WTC11 (cell line): ENCODE results near the gene RPRD2. TPM values are rescaled to one million over a fixed set of nuclear protein-coding genes. Genes with fewer than 3 reads are reported as not detected.

ENCODE experiments used
- ATAC-seq: fragments of 200-7000 bp; cut with Tn5 transposase; 2 replicates; pipeline ENCODE4 v1.10.0; 2021; ENCODE audit warnings: mild to moderate bottlenecking, moderate library complexity
- CTCF ChIA-PET: fragments of 300-600 bp; sonication (Branson Sonifier 250); formaldehyde crosslinking; loops from one replicate; lab custom pipeline; 2021; ENCODE audit warnings: antibody characterized with exemption; lab: Charles Lee
- POLR2A ChIA-PET: fragments of 350-600 bp; sonication (Branson Sonifier 250); formaldehyde crosslinking; loops from one replicate; lab custom pipeline; 2021; ENCODE audit warnings: antibody characterized with exemption; lab: Charles Lee
- DNase-seq: peaks from one replicate; pipeline ENCODE4 v3.0.0; 2021; ENCODE audit warnings: low spot score
- H3K27ac Mint-ChIP-seq: 2 replicates; pipeline ENCODE4 v1.8.0; 2021; ENCODE audit warnings: mixed read lengths
- H3K27me3 Mint-ChIP-seq: 2 replicates; pipeline ENCODE4 v1.8.0; 2021; ENCODE audit warnings: low read depth, mild to moderate bottlenecking, moderate library complexity, mixed read lengths
- H3K36me3 Mint-ChIP-seq: 2 replicates; pipeline ENCODE4 v1.8.0; 2021; ENCODE audit warnings: mixed read lengths
- H3K4me1 Mint-ChIP-seq: 2 replicates; pipeline ENCODE4 v1.8.0; 2022; ENCODE audit warnings: mixed read lengths
- H3K4me3 Mint-ChIP-seq: 2 replicates; pipeline ENCODE4 v1.8.0; 2021; ENCODE audit warnings: mild to moderate bottlenecking, moderate library complexity, mixed read lengths
- H3K9me3 Mint-ChIP-seq: 2 replicates; pipeline ENCODE4 v1.8.0; 2021; ENCODE audit warnings: mixed read lengths
- AR ChIP-seq: fragments of 250-450 bp; sonication (Bioruptor Pico); IDR thresholded peaks from 2 replicates; pipeline ENCODE4 v1.9.0; 2021; ENCODE audit warnings: mild to moderate bottlenecking
- ESRRA ChIP-seq: sonication (generic); formaldehyde crosslinking; IDR thresholded peaks from 2 replicates; pipeline ENCODE4 v1.8.1; 2022; ENCODE audit warnings: mild to moderate bottlenecking, missing genetic modification reagents, borderline replicate concordance
- GTF2I ChIP-seq: fragments of 250-450 bp; sonication (Bioruptor Pico); conservative IDR thresholded peaks from 2 replicates; pipeline ENCODE4 v1.4.0; 2021; ENCODE audit warnings: mild to moderate bottlenecking
- TCF7 ChIP-seq: sonication (generic); formaldehyde crosslinking; IDR thresholded peaks from 2 replicates; pipeline ENCODE4 v1.8.0; 2022; ENCODE audit warnings: mild to moderate bottlenecking, low read depth, missing genetic modification reagents, moderate library complexity
- ZNF121 ChIP-seq: sonication (generic); formaldehyde crosslinking; IDR thresholded peaks from 2 replicates; pipeline ENCODE4 v1.8.0; 2023; ENCODE audit warnings: missing genetic modification reagents
- ZNF219 ChIP-seq: sonication (generic); formaldehyde crosslinking; IDR thresholded peaks from 2 replicates; pipeline ENCODE4 v1.8.0; 2023; ENCODE audit warnings: missing genetic modification reagents, mild to moderate bottlenecking, borderline replicate concordance
- ZNF423 ChIP-seq: fragments of 250-450 bp; sonication (Bioruptor Pico); IDR thresholded peaks from 2 replicates; pipeline ENCODE4 v2.1.2; 2022; ENCODE audit warnings: mild to moderate bottlenecking, moderate library complexity
- ZSCAN18 ChIP-seq: fragments of 250-450 bp; sonication (Bioruptor Pico); IDR thresholded peaks from 2 replicates; pipeline ENCODE4 v2.1.2; 2022; ENCODE audit warnings: mild to moderate bottlenecking, moderate library complexity
- total RNA-seq: library from RNA; stranded (reverse); gene quantifications from 3 replicates; pipeline ENCODE4 v1.2.3, GENCODE V29; 2021
- TF ChIP-seq, protein P1 (sequence below): sonication (generic); formaldehyde crosslinking; IDR thresholded peaks from 2 replicates; pipeline ENCODE4 v1.8.1; 2022; ENCODE audit warnings: missing genetic modification reagents, borderline replicate concordance
- TF ChIP-seq, protein P2 (sequence below): sonication (generic); formaldehyde crosslinking; conservative IDR thresholded peaks from 2 replicates; pipeline ENCODE4 v1.8.1; 2022; ENCODE audit warnings: mild to moderate bottlenecking, missing genetic modification reagents
- TF ChIP-seq, protein P3 (sequence below): sonication (generic); formaldehyde crosslinking; IDR thresholded peaks from 2 replicates; pipeline ENCODE4 v1.8.0; 2023; ENCODE audit warnings: missing genetic modification reagents, mild to moderate bottlenecking, borderline replicate concordance
- TF ChIP-seq, protein P4 (sequence below): sonication (generic); formaldehyde crosslinking; IDR thresholded peaks from 2 replicates; pipeline ENCODE4 v1.8.1; 2023; ENCODE audit warnings: mild to moderate bottlenecking, missing genetic modification reagents, moderate library complexity
- TF ChIP-seq, protein P5 (sequence below): fragments of 250-450 bp; sonication (Bioruptor Pico); IDR thresholded peaks from 2 replicates; pipeline ENCODE4 v1.9.0; 2021; ENCODE audit warnings: mild to moderate bottlenecking, borderline replicate concordance
- TF ChIP-seq, protein P6 (sequence below): sonication (generic); formaldehyde crosslinking; IDR thresholded peaks from 2 replicates; pipeline ENCODE4 v1.8.0; 2023; ENCODE audit warnings: missing genetic modification reagents

Gene RPRD2
- total RNA-seq, 1 experiment from 2014 or later: 26.1 TPM

DNA sequence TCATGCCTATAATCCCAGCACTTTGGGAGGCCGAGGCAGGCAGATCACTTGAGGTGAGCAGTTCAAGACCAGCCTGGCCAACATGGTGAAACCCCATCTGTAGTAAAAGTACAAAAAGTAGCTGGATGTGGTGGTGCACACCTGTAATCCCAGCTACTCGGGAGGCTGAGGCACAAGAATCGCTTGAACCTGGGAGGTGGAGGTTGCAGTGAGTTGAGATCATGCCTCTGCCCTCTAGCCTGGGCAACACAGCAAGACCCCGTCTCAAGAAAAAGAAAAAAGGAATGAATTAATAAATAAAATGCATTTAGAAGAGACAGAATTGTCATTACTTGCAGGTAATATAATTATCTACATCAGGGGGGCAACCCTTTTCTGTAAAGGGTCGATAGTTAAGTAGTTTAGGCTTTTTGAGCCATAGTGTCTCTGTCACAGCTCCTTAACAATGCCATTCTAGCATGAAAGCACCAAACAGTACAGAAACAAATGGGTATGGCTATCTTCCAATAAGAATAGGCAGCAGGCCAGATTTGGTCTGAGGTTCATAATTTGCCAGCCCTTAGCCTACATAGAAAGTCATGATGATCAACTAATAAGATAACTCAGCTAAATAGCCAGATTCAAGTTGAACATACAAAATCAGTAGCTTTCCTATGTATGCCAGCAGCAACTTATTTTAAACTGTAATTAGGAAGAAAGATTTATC lies 56.8 kb downstream of the RPRD2 start:
- Mint-ChIP-seq H3K4me1 (no peaks in the 10 kb centered on the region), H3K36me3 (peaks cover 13% of the 10 kb centered on the region; the same call in 1 of the 2 replicates)
- DNase-seq: no peak
- ChIA-PET POLR2A (no interaction called here), CTCF (interaction anchor here (1.0 kb wide), 1 partner anchor 9 kb away, joined by 4 read pairs; no protein-coding TSS in a partner anchor)
- no peak for TF ChIP-seq ZNF219 (CRISPR knock-in tag)
- peak; percentile 86; the same call in 1 of the 2 replicates for TF ChIP-seq ZNF121
- TF ChIP-seq, protein P1, sequence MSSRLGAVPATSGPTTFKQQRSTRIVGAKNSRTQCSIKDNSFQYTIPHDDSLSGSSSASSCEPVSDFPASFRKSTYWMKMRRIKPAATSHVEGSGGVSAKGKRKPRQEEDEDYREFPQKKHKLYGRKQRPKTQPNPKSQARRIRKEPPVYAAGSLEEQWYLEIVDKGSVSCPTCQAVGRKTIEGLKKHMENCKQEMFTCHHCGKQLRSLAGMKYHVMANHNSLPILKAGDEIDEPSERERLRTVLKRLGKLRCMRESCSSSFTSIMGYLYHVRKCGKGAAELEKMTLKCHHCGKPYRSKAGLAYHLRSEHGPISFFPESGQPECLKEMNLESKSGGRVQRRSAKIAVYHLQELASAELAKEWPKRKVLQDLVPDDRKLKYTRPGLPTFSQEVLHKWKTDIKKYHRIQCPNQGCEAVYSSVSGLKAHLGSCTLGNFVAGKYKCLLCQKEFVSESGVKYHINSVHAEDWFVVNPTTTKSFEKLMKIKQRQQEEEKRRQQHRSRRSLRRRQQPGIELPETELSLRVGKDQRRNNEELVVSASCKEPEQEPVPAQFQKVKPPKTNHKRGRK (CRISPR knock-in tag): no peak
- TF ChIP-seq TCF7 (CRISPR knock-in tag): no peak
- TF ChIP-seq, protein P2, sequence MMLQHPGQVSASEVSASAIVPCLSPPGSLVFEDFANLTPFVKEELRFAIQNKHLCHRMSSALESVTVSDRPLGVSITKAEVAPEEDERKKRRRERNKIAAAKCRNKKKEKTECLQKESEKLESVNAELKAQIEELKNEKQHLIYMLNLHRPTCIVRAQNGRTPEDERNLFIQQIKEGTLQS (CRISPR knock-in tag): no peak
- TF ChIP-seq ZNF423 (CRISPR knock-in tag): no peak
- TF ChIP-seq, all 79 proteins: peak for 1
- no peaks in the 10 kb centered on the region for H3K27me3 Mint-ChIP-seq
- no peak overlapping the region for H3K4me3 Mint-ChIP-seq
- no peak overlapping the region for H3K27ac Mint-ChIP-seq
- ATAC-seq: no peak
- H3K9me3 Mint-ChIP-seq: no peaks in the 10 kb centered on the region

DNA sequence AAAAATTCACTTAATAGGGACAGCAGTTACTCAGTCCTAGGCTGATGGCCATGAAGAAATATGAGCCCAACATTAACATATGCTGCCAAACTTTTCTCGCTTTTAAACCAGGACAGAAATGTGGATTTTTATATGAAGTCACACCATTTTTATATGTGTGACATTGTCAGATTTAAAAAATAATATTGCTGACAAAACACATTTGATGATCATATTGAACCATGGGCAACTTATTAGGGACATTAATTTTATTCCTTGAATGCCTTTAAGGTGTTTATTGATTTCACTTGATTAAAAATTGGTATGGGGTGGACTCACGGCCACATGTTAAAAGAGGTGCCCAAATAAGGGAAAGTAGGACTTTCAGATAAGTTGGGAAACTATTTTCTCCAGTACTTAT lies 58.6 kb downstream of the RPRD2 start:
- H3K27me3 Mint-ChIP-seq: no peaks in the 10 kb centered on the region
- no peak for DNase-seq
- H3K36me3 Mint-ChIP-seq: peaks cover 13% of the 10 kb centered on the region; the same call in 1 of the 2 replicates
- no peak overlapping the region for H3K4me3 Mint-ChIP-seq
- ChIA-PET POLR2A (no interaction called here), CTCF (interaction anchor here (1.5 kb wide), 1 partner anchor 167 kb away, joined by 3 read pairs; no protein-coding TSS in a partner anchor)
- no peaks in the 10 kb centered on the region for H3K4me1 Mint-ChIP-seq
- no peak for ATAC-seq
- no peak overlapping the region for H3K27ac Mint-ChIP-seq
- TF ChIP-seq, protein P3, sequence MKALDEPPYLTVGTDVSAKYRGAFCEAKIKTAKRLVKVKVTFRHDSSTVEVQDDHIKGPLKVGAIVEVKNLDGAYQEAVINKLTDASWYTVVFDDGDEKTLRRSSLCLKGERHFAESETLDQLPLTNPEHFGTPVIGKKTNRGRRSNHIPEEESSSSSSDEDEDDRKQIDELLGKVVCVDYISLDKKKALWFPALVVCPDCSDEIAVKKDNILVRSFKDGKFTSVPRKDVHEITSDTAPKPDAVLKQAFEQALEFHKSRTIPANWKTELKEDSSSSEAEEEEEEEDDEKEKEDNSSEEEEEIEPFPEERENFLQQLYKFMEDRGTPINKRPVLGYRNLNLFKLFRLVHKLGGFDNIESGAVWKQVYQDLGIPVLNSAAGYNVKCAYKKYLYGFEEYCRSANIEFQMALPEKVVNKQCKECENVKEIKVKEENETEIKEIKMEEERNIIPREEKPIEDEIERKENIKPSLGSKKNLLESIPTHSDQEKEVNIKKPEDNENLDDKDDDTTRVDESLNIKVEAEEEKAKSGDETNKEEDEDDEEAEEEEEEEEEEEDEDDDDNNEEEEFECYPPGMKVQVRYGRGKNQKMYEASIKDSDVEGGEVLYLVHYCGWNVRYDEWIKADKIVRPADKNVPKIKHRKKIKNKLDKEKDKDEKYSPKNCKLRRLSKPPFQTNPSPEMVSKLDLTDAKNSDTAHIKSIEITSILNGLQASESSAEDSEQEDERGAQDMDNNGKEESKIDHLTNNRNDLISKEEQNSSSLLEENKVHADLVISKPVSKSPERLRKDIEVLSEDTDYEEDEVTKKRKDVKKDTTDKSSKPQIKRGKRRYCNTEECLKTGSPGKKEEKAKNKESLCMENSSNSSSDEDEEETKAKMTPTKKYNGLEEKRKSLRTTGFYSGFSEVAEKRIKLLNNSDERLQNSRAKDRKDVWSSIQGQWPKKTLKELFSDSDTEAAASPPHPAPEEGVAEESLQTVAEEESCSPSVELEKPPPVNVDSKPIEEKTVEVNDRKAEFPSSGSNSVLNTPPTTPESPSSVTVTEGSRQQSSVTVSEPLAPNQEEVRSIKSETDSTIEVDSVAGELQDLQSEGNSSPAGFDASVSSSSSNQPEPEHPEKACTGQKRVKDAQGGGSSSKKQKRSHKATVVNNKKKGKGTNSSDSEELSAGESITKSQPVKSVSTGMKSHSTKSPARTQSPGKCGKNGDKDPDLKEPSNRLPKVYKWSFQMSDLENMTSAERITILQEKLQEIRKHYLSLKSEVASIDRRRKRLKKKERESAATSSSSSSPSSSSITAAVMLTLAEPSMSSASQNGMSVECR (CRISPR knock-in tag): no peak
- TF ChIP-seq, protein P4, sequence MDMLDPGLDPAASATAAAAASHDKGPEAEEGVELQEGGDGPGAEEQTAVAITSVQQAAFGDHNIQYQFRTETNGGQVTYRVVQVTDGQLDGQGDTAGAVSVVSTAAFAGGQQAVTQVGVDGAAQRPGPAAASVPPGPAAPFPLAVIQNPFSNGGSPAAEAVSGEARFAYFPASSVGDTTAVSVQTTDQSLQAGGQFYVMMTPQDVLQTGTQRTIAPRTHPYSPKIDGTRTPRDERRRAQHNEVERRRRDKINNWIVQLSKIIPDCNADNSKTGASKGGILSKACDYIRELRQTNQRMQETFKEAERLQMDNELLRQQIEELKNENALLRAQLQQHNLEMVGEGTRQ: no peak
- TF ChIP-seq AR (CRISPR knock-in tag): no peak
- TF ChIP-seq GTF2I: no peak
- TF ChIP-seq ESRRA: no peak
- TF ChIP-seq, protein P5, sequence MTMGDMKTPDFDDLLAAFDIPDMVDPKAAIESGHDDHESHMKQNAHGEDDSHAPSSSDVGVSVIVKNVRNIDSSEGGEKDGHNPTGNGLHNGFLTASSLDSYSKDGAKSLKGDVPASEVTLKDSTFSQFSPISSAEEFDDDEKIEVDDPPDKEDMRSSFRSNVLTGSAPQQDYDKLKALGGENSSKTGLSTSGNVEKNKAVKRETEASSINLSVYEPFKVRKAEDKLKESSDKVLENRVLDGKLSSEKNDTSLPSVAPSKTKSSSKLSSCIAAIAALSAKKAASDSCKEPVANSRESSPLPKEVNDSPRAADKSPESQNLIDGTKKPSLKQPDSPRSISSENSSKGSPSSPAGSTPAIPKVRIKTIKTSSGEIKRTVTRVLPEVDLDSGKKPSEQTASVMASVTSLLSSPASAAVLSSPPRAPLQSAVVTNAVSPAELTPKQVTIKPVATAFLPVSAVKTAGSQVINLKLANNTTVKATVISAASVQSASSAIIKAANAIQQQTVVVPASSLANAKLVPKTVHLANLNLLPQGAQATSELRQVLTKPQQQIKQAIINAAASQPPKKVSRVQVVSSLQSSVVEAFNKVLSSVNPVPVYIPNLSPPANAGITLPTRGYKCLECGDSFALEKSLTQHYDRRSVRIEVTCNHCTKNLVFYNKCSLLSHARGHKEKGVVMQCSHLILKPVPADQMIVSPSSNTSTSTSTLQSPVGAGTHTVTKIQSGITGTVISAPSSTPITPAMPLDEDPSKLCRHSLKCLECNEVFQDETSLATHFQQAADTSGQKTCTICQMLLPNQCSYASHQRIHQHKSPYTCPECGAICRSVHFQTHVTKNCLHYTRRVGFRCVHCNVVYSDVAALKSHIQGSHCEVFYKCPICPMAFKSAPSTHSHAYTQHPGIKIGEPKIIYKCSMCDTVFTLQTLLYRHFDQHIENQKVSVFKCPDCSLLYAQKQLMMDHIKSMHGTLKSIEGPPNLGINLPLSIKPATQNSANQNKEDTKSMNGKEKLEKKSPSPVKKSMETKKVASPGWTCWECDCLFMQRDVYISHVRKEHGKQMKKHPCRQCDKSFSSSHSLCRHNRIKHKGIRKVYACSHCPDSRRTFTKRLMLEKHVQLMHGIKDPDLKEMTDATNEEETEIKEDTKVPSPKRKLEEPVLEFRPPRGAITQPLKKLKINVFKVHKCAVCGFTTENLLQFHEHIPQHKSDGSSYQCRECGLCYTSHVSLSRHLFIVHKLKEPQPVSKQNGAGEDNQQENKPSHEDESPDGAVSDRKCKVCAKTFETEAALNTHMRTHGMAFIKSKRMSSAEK (CRISPR knock-in tag): no peak
- TF ChIP-seq, protein P6, sequence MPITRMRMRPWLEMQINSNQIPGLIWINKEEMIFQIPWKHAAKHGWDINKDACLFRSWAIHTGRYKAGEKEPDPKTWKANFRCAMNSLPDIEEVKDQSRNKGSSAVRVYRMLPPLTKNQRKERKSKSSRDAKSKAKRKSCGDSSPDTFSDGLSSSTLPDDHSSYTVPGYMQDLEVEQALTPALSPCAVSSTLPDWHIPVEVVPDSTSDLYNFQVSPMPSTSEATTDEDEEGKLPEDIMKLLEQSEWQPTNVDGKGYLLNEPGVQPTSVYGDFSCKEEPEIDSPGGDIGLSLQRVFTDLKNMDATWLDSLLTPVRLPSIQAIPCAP: no peak
- TF ChIP-seq, protein P2 (CRISPR knock-in tag): no peak
- no peak for TF ChIP-seq ZSCAN18 (CRISPR knock-in tag)
- H3K9me3 Mint-ChIP-seq: no peaks in the 10 kb centered on the region
